Left lung (tissue), 10 donors: ENCODE results near the gene TOPAZ1. TPM values are rescaled to one million over a fixed set of nuclear protein-coding genes. Genes with fewer than 3 reads are reported as not detected.

Experiments
- ATAC-seq: fragments of 200-7000 bp; cut with Tn5 transposase; one replicate; pipeline ENCODE4 v1.9.1; 2020; ENCODE audit warnings: moderate library complexity
- DNase-seq, 4 donors: peaks; one replicate each; pipeline ENCODE4 v3.0.0-alpha.2; 2013 to 2020
- H3K27ac ChIP-seq, 2 donors: fragments of 200-600 bp; sonication (generic) in 1 of 2; one replicate each; pipeline versions ENCODE4 v1.5.0 to v1.8.0; 2020 to 2021
- H3K27me3 ChIP-seq, 2 donors: fragments of 200-600 bp; sonication (generic) in 1 of 2; one replicate each; pipeline versions ENCODE4 v1.5.0 to v1.8.0; 2020 to 2021
- H3K36me3 ChIP-seq, 2 donors: fragments of 200-600 bp; sonication (generic) in 1 of 2; one replicate each; pipeline versions ENCODE4 v1.5.0 to v1.8.0; 2020 to 2021
- H3K4me1 ChIP-seq, 2 donors: fragments of 200-600 bp; one replicate each; pipeline ENCODE4 v1.8.0; 2021
- H3K4me3 ChIP-seq, 2 donors: fragments of 200-600 bp; sonication (generic) in 1 of 2; one replicate each; pipeline versions ENCODE4 v1.5.0 to v1.8.0; 2020 to 2021; ENCODE audit warnings: mild to moderate bottlenecking in 1 of 2
- H3K9me3 ChIP-seq, 2 donors: fragments of 200-600 bp; sonication (generic) in 1 of 2; one replicate each; pipeline versions ENCODE4 v1.5.0 to v1.8.0; 2020 to 2021
- intact Hi-C, 2 donors: fragments of 100-400 bp; cut with DNase I; formaldehyde crosslinking; loops; one replicate each; pipeline versions ENCODE4 v1.11.2 to v1.14.2; 2022
- polyA plus RNA-seq, 6 donors: library from polyadenylated mRNA; unstranded; fragments of 120-200 nt; gene quantifications; one replicate each; pipeline ENCODE4 v1.2.1, GENCODE V29; 2013; ENCODE audit not compliant: insufficient read length in 6 of 6
- total RNA-seq, 2 donors: library from RNA; stranded (reverse); fragmentation: NEBNext Ultra II Directional; extraction: Animal tissue kit (Norgen Biotek cat#: 25700); gene quantifications; one replicate each; pipeline ENCODE4 v1.2.1, GENCODE V29; 2021
- TF ChIP-seq, protein P1 (sequence below), 2 donors: fragments of 200-600 bp; sonication (generic) in 1 of 2; IDR thresholded peaks; one replicate each; pipeline versions ENCODE4 v1.5.0 to v1.8.0; 2021; ENCODE audit warnings: antibody characterized with exemption in 2 of 2
- donor health status: DM: no; HTN: yes; CAD: no.
- donor health status: DM: no; HTN: no; CAD: no.

The TOPAZ1 gene
- total and polyA plus RNA-seq, 8 donors: not detected

DNA sequence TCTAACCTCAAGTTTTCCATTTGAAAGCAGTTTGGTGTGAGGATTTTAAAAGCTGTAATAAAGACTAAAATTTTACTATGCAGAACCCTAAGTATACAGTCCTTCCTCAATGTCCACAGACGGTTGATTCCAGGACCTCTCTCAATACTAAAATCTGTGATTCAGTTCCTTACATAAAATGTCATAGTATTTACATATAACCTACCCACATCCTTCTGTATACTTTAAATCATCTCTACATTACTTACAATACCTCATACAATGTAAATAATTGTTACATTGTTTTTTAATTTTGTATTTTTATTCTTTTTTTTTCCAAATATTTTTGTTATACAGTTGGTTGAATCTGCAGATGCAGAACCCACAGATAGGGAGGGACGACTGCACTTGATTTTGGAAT, 2.8 kb upstream of the TOPAZ1 start:
- Histone ChIP-seq H3K4me3 (no peak overlapping the region), H3K27ac (no peak overlapping the region), H3K9me3 (peaks cover 0 to 6% of the 10 kb centered on the region in 2 donors), H3K4me1 (peaks cover 0 to 12% of the 10 kb centered on the region in 2 donors), H3K36me3 (no peaks in the 10 kb centered on the region), H3K27me3 (no peaks in the 10 kb centered on the region)
- TF ChIP-seq, protein P1, sequence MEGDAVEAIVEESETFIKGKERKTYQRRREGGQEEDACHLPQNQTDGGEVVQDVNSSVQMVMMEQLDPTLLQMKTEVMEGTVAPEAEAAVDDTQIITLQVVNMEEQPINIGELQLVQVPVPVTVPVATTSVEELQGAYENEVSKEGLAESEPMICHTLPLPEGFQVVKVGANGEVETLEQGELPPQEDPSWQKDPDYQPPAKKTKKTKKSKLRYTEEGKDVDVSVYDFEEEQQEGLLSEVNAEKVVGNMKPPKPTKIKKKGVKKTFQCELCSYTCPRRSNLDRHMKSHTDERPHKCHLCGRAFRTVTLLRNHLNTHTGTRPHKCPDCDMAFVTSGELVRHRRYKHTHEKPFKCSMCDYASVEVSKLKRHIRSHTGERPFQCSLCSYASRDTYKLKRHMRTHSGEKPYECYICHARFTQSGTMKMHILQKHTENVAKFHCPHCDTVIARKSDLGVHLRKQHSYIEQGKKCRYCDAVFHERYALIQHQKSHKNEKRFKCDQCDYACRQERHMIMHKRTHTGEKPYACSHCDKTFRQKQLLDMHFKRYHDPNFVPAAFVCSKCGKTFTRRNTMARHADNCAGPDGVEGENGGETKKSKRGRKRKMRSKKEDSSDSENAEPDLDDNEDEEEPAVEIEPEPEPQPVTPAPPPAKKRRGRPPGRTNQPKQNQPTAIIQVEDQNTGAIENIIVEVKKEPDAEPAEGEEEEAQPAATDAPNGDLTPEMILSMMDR (IDR thresholded peaks at IDR 0.05): no peak
- intact Hi-C loops: no loop called here
- DNase-seq (no peak), ATAC-seq (no peak)

DNA sequence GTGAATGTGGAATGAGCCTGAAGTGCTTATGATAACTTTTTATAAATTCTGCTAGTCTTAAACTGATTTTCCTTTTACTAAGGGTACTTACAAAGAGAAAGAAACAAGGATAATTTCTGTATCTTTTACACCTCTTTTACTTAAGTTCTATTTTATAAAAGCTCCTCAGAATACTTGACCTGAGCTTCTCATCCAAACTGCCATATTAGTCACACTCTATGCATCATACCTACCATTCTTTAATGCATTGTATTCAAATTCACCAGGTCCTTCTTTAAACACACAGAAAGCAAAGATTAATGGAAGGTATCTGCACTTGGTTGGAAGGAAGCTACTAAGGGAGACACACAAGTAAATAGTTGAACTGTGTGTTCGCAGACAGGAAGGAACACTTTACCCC, 1.6 kb upstream of the TOPAZ1 start:
- no peak overlapping the region for H3K27ac ChIP-seq
- H3K4me1 ChIP-seq: peaks cover 0 to 12% of the 10 kb centered on the region in 2 donors
- TF ChIP-seq, protein P1 (IDR thresholded peaks at IDR 0.05): no peak
- intact Hi-C loops: no loop called here
- DNase-seq (no peak), ATAC-seq (no peak)
- H3K4me3 ChIP-seq: no peak overlapping the region
- no peaks in the 10 kb centered on the region for H3K36me3 ChIP-seq
- peaks cover 0 to 6% of the 10 kb centered on the region in 2 donors for H3K9me3 ChIP-seq
- no peaks in the 10 kb centered on the region for H3K27me3 ChIP-seq

DNA sequence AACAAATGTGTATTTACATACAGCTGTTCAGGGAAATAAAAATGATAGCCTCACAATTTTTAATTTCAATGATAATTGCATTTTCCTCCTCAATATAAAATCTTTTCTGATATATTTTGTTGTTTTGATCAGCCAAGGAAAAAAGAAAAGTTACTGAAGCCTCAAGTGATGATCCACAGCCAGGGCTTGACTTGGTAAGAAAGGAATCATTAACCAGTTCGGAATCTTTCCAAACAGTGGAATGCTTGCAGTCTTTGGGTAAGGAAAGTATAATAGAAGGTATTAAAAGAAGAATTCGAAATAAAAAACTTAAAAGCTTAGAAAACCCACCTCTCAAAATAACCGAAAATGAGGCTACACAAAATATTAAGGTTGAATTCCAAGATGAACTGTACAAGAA, 1.0 kb downstream of the TOPAZ1 start:
- peaks cover 0 to 12% of the 10 kb centered on the region in 2 donors for H3K9me3 ChIP-seq

DNA sequence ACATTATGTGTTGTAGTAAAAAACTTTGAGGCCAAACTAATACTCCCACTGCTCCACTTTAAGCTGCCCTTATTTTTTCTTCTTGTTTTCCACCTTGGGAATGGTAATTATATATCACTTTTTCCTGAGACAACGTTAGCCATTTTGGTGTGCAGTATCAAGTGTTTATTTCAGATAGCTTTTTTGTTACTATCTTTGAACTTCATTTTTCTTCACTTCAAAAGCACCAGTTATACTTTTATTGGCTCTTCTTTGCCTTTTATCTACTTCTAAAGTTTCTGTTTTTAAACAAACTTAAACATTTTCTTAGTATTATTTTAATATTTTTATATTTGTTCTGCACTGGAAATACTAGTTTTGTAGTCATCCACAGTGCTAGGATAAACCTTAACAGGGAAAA, 6.5 kb downstream of the TOPAZ1 start:
- peaks cover 0 to 23% of the 10 kb centered on the region in 2 donors for H3K9me3 ChIP-seq
- no peaks in the 10 kb centered on the region for H3K36me3 ChIP-seq
- no peak overlapping the region for H3K4me3 ChIP-seq
- DNase-seq (no peak), ATAC-seq (no peak)
- TF ChIP-seq, protein P1 (IDR thresholded peaks at IDR 0.05): no peak
- H3K4me1 ChIP-seq: no peaks in the 10 kb centered on the region
- no peak overlapping the region for H3K27ac ChIP-seq
- intact Hi-C loops: no loop called here
- no peaks in the 10 kb centered on the region for H3K27me3 ChIP-seq

More for the DNA sequence above, 1.0 kb downstream of the TOPAZ1 start:
- no peak overlapping the region for H3K27ac ChIP-seq
- H3K4me1 ChIP-seq: no peaks in the 10 kb centered on the region
- no peak overlapping the region for H3K4me3 ChIP-seq
- ATAC-seq: no peak
- no peaks in the 10 kb centered on the region for H3K27me3 ChIP-seq
- no peak for DNase-seq
- intact Hi-C loops: no loop called here
- H3K36me3 ChIP-seq: no peaks in the 10 kb centered on the region
- TF ChIP-seq, protein P1 (IDR thresholded peaks at IDR 0.05): no peak

DNA sequence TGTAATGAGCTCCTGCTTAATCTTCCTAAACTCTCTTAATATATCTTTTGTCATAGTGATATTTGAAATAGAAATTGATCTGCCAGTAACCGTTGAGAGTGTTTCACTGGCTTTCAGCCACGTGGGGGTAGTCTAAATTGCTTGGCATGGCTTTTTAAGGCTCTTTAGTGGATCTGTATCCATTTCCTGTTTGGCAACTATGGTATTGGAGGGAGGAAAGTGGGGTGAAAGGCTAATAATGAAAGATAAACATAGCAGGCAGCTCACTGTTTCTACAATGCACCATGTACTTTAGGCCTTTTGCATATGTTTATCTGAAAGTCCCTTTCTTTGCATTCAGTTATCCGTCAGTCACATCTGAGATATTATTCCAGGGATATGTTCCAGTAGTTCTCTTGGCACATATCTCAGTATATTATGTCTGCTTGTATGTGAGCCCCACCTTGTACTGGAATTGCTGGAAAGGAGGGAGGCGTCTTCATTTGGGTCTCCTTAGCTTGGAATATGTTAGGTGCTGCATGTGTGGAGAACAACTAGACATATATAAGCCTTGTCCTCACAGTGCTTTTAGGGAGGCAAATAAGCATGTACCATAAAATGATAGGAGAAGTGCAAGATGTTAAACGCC, 10.8 kb downstream of the TOPAZ1 start:
- intact Hi-C loops: no loop called here
- no peaks in the 10 kb centered on the region for H3K27me3 ChIP-seq
- TF ChIP-seq, protein P1 (IDR thresholded peaks at IDR 0.05): no peak
- H3K4me1 ChIP-seq: no peaks in the 10 kb centered on the region
- ATAC-seq: peak; percentile 21
- peak in 1 of 4 donors; percentile 31 for DNase-seq
- no peak overlapping the region for H3K4me3 ChIP-seq
- H3K9me3 ChIP-seq: peaks cover 0 to 20% of the 10 kb centered on the region in 2 donors
- H3K27ac ChIP-seq: no peak overlapping the region
- H3K36me3 ChIP-seq: no peaks in the 10 kb centered on the region
